ENCODE measurements around the gene EXT2. TPM values are rescaled to one million over a fixed set of nuclear protein-coding genes. Genes with fewer than 3 reads are reported as not detected.
A peak's percentile ranks its signal among the peaks of the same experiment; 100 is the strongest.

The EXT2 gene
- total RNA-seq, 1 donor from 2014 or later = 67.7 TPM

DNA sequence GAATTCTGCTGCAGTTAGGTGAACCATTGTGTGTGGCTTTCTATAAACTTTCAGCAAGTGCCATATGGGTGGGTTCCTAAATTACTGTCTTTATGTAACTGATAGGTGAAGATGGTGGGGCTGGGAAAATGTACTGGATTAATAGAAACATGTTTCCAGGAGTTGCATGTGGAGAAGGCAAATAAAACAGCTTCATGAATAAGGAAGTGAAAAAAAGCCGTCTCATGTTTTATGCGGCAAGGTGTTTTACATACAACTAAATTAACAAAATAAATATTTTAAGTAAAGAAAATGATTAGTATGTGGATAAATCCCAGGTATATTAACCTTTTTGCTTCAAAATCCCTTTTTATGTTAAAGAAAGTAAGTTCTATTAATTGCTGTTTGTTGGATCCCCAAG lies 67.2 kb downstream of the EXT2 start:
- H3K4me1 Mint-ChIP-seq (ENCODE audit: low read depth, unreplicated experiment) = peaks cover 2% of the 10 kb centered on the region
- no peaks in the 10 kb centered on the region for H3K27me3 ChIP-seq (ENCODE audit: insufficient read depth, low read length)
- H3K36me3 ChIP-seq (ENCODE audit: insufficient read depth, low read length) = no peaks in the 10 kb centered on the region
- no peak overlapping the region for H2AFZ ChIP-seq (ENCODE audit: low read depth, low read length)
- no peaks in the 10 kb centered on the region for H3K36me3 Mint-ChIP-seq (ENCODE audit: low read depth, unreplicated experiment)
- H3K9me3 ChIP-seq (ENCODE audit: insufficient read depth, low read depth, low read length) = no peaks in the 10 kb centered on the region
- TF ChIP-seq, protein P1, sequence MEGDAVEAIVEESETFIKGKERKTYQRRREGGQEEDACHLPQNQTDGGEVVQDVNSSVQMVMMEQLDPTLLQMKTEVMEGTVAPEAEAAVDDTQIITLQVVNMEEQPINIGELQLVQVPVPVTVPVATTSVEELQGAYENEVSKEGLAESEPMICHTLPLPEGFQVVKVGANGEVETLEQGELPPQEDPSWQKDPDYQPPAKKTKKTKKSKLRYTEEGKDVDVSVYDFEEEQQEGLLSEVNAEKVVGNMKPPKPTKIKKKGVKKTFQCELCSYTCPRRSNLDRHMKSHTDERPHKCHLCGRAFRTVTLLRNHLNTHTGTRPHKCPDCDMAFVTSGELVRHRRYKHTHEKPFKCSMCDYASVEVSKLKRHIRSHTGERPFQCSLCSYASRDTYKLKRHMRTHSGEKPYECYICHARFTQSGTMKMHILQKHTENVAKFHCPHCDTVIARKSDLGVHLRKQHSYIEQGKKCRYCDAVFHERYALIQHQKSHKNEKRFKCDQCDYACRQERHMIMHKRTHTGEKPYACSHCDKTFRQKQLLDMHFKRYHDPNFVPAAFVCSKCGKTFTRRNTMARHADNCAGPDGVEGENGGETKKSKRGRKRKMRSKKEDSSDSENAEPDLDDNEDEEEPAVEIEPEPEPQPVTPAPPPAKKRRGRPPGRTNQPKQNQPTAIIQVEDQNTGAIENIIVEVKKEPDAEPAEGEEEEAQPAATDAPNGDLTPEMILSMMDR (IDR thresholded peaks at IDR 0.05; ENCODE audit: insufficient read depth, low read depth, low read length) = no peak
- TF ChIP-seq EZH2 (IDR thresholded peaks at IDR 0.05; ENCODE audit: insufficient read depth, low read length) = no peak
- no peaks in the 10 kb centered on the region for H3K27me3 Mint-ChIP-seq (ENCODE audit: low read depth, unreplicated experiment)
- H3K27ac ChIP-seq (ENCODE audit: low read depth, low read length) = no peak overlapping the region
- no peak for FAIRE-seq
- no peak for DNase-seq (ENCODE audit: low read depth)
- H3K9me3 Mint-ChIP-seq (ENCODE audit: unreplicated experiment) = no peaks in the 10 kb centered on the region
- H3K4me1 ChIP-seq (ENCODE audit: insufficient read depth, low read length) = no peaks in the 10 kb centered on the region
- no peak overlapping the region for H3K4me2 ChIP-seq (ENCODE audit: low read length)
- no peaks in the 10 kb centered on the region for H3K79me2 ChIP-seq (ENCODE audit: insufficient read depth, low read length)
- H3K4me3 Mint-ChIP-seq (ENCODE audit: unreplicated experiment) = no peak overlapping the region
- H3K9ac ChIP-seq (ENCODE audit: low read length) = no peak overlapping the region
- H4K20me1 ChIP-seq (ENCODE audit: insufficient read depth, low read length) = peaks cover 18% of the 10 kb centered on the region
- no peak overlapping the region for H3K4me3 ChIP-seq (ENCODE audit: insufficient read depth, low read depth, low read length)
- H3K27ac Mint-ChIP-seq (ENCODE audit: unreplicated experiment) = no peak overlapping the region

DNA sequence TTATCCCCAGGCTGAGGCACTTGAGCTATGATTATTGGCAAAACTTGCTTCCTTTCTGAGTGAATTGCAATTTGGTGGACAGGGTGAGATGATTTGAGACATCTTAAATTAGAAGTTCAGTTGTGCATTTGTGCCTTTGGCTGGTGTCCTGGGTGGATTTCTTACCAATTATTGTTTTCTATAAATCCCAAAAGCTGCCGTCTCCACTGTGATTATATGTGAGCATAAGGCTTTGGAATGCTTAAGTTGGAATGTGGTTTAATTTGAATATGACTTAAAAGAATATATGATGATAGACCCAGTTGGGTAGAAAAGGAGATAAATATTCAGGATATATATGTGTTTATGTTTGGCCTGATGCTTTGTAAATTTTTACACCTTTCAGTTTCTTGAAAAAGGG lies 70.0 kb downstream of the EXT2 start:
- Histone ChIP-seq H4K20me1 (ENCODE audit: insufficient read depth, low read length) (peaks cover 13% of the 10 kb centered on the region), H3K4me3 (ENCODE audit: insufficient read depth, low read depth, low read length) (no peak overlapping the region), H3K9me3 (ENCODE audit: insufficient read depth, low read depth, low read length) (no peaks in the 10 kb centered on the region), H3K27ac (ENCODE audit: low read depth, low read length) (no peak overlapping the region), H3K9ac (ENCODE audit: low read length) (no peak overlapping the region), H3K27me3 (ENCODE audit: insufficient read depth, low read length) (no peaks in the 10 kb centered on the region), H2AFZ (ENCODE audit: low read depth, low read length) (no peak overlapping the region), H3K4me2 (ENCODE audit: low read length) (no peak overlapping the region), H3K36me3 (ENCODE audit: insufficient read depth, low read length) (no peaks in the 10 kb centered on the region), H3K79me2 (ENCODE audit: insufficient read depth, low read length) (no peaks in the 10 kb centered on the region), H3K4me1 (ENCODE audit: insufficient read depth, low read length) (no peaks in the 10 kb centered on the region)
- Mint-ChIP-seq H3K9me3 (ENCODE audit: unreplicated experiment) (no peaks in the 10 kb centered on the region), H3K4me1 (ENCODE audit: low read depth, unreplicated experiment) (peaks cover 2% of the 10 kb centered on the region), H3K27me3 (ENCODE audit: low read depth, unreplicated experiment) (no peaks in the 10 kb centered on the region), H3K4me3 (ENCODE audit: unreplicated experiment) (no peak overlapping the region), H3K27ac (ENCODE audit: unreplicated experiment) (no peak overlapping the region), H3K36me3 (ENCODE audit: low read depth, unreplicated experiment) (no peaks in the 10 kb centered on the region)
- FAIRE-seq = no peak
- TF ChIP-seq EZH2 (IDR thresholded peaks at IDR 0.05; ENCODE audit: insufficient read depth, low read length) = no peak
- TF ChIP-seq, protein P1 (IDR thresholded peaks at IDR 0.05; ENCODE audit: insufficient read depth, low read depth, low read length) = no peak
- no peak for DNase-seq (ENCODE audit: low read depth)

DNA sequence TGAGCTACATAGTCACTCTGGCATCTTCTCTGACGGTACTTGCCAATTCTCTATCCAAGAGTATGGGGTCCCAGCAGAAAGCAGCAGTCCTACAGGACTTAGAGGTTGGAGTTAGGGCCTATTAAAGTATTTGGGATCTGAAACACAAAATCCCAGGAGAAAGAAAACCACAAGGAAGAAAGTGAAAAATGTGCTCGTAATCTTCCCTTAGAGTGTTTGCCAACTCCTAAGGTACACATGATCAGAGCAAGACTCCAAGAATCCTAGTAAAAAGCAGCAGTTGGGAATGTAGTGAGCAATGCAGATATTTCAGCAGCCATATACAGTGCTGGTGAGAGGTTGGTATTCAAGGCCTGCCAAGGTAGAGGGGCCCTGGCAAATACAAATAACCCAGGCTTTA lies 71.6 kb downstream of the EXT2 start:
- Histone ChIP-seq H3K27ac (ENCODE audit: low read depth, low read length) (no peak overlapping the region), H3K4me3 (ENCODE audit: insufficient read depth, low read depth, low read length) (no peak overlapping the region), H3K27me3 (ENCODE audit: insufficient read depth, low read length) (no peaks in the 10 kb centered on the region), H3K9ac (ENCODE audit: low read length) (no peak overlapping the region), H3K4me1 (ENCODE audit: insufficient read depth, low read length) (no peaks in the 10 kb centered on the region), H2AFZ (ENCODE audit: low read depth, low read length) (no peak overlapping the region), H3K4me2 (ENCODE audit: low read length) (no peak overlapping the region), H3K79me2 (ENCODE audit: insufficient read depth, low read length) (no peaks in the 10 kb centered on the region), H3K9me3 (ENCODE audit: insufficient read depth, low read depth, low read length) (no peaks in the 10 kb centered on the region), H3K36me3 (ENCODE audit: insufficient read depth, low read length) (no peaks in the 10 kb centered on the region), H4K20me1 (ENCODE audit: insufficient read depth, low read length) (peaks cover 8% of the 10 kb centered on the region)
- DNase-seq (ENCODE audit: low read depth) (peak; percentile 10), FAIRE-seq (no peak)
- Mint-ChIP-seq H3K4me3 (ENCODE audit: unreplicated experiment) (no peak overlapping the region), H3K9me3 (ENCODE audit: unreplicated experiment) (no peaks in the 10 kb centered on the region), H3K27me3 (ENCODE audit: low read depth, unreplicated experiment) (no peaks in the 10 kb centered on the region), H3K4me1 (ENCODE audit: low read depth, unreplicated experiment) (peaks cover 16% of the 10 kb centered on the region), H3K27ac (ENCODE audit: unreplicated experiment) (no peak overlapping the region), H3K36me3 (ENCODE audit: low read depth, unreplicated experiment) (no peaks in the 10 kb centered on the region)
- no peak for TF ChIP-seq EZH2 (IDR thresholded peaks at IDR 0.05; ENCODE audit: insufficient read depth, low read length)
- TF ChIP-seq, protein P1 (IDR thresholded peaks at IDR 0.05; ENCODE audit: insufficient read depth, low read depth, low read length) = no peak

Measured in astrocyte (in vitro differentiated cells and primary cell).